Measurements from ENCODE around the gene EPS8L3. TPM values are rescaled to one million over a fixed set of nuclear protein-coding genes. Genes with fewer than 3 reads are reported as not detected.

EPS8L3 gene
- total and polyA plus RNA-seq, 2 of the 4 experiments (the other 2 are of a cell fraction), result not detected

GRCh38 chr1:109756848-109757521 is 6.7 kb downstream of the EPS8L3 start:
- no peak overlapping the region for H2BK15ac ChIP-seq (ENCODE audit: low read depth, low read length)
- no peak overlapping the region for H4K5ac ChIP-seq (ENCODE audit: low read depth, low read length)
- WGBS, 2 experiments (ENCODE audit: extremely low coverage in 2 of 2, insufficient read length in 1 of 2), result 71% methylated on average over 5 of the region's 7 CpGs; no CpG with 5 or more reads in 1 of the 2 experiments
- H3K4ac ChIP-seq (ENCODE audit: low read depth, low read length), result no peak overlapping the region; the same call in 1 of the 2 replicates
- no peak for DNase-seq
- in situ Hi-C loops (cut with MboI; ENCODE audit: low sequenced_read_pairs), result no loop called here
- H3K56ac ChIP-seq (ENCODE audit: extremely low read depth, insufficient read depth, low read length), result no peak overlapping the region
- H3K9me3 ChIP-seq (ENCODE audit: control insufficient read depth, insufficient read depth, low read length), result no peaks in the 10 kb centered on the region
- no peak overlapping the region for H2BK5ac ChIP-seq (ENCODE audit: low read depth, low read length, poor library complexity, severe bottlenecking)
- H3K27ac ChIP-seq (ENCODE audit: insufficient read depth, low read length), result no peak overlapping the region
- no peaks in the 10 kb centered on the region; the same call in 1 of the 2 replicates for H3K4me1 ChIP-seq (ENCODE audit: control insufficient read depth, insufficient read depth, low read length)
- H2AK5ac ChIP-seq (ENCODE audit: low read depth, low read length), result peak overlapping the region; percentile 43; the same call in 1 of the 2 replicates
- CTCF ChIA-PET, result no interaction called here
- ATAC-seq (ENCODE audit: low read depth), result no peak
- H4K91ac ChIP-seq (ENCODE audit: insufficient read depth, low read depth, low read length), result no peak overlapping the region
- intact Hi-C loops (cut with micrococcal nuclease), result no loop called here
- no peaks in the 10 kb centered on the region for H4K20me1 ChIP-seq (ENCODE audit: insufficient read depth, low read length)
- no peak overlapping the region for H3K4me2 ChIP-seq (ENCODE audit: low read depth, low read length)
- H3K36me3 ChIP-seq (ENCODE audit: control insufficient read depth, insufficient read depth, low read length), result no peaks in the 10 kb centered on the region
- H3K9ac ChIP-seq (ENCODE audit: low read depth, low read length), result no peak overlapping the region
- peaks cover 14% of the 10 kb centered on the region for H3K27me3 ChIP-seq (ENCODE audit: control insufficient read depth, insufficient read depth, low read length)
- H2BK20ac ChIP-seq (ENCODE audit: low read depth, low read length), result no peak overlapping the region
- no TSS peak for BruUV-seq (replicated peaks)
- POLR2A ChIA-PET (ENCODE audit: unreplicated experiment), result no interaction called here
- no peak overlapping the region for H2AK9ac ChIP-seq (replicated peaks; ENCODE audit: low read depth, low read length, poor library complexity)
- TF ChIP-seq USF2 (IDR thresholded peaks at IDR 0.05; ENCODE audit: low read depth, low read length), result no peak
- TF ChIP-seq CEBPB (IDR thresholded peaks at IDR 0.05; ENCODE audit: low read depth, low read length), result no peak
- no peak for TF ChIP-seq FOS (IDR thresholded peaks at IDR 0.05; ENCODE audit: low read depth, low read length)
- TF ChIP-seq RFX5 (IDR thresholded peaks at IDR 0.05; ENCODE audit: low read depth, low read length), result no peak
- no peak for TF ChIP-seq RAD21 (IDR thresholded peaks at IDR 0.05; ENCODE audit: low read length)
- TF ChIP-seq SMC3 (IDR thresholded peaks at IDR 0.05; ENCODE audit: low read depth, low read length), result no peak
- TF ChIP-seq MXI1 (IDR thresholded peaks at IDR 0.05; ENCODE audit: borderline replicate concordance, low read depth, low read length), result no peak
- no peak for TF ChIP-seq BHLHE40 (IDR thresholded peaks at IDR 0.05; ENCODE audit: low read depth, low read length)
- TF ChIP-seq ELK1 (IDR thresholded peaks at IDR 0.05; ENCODE audit: borderline replicate concordance, low read depth, low read length), result no peak
- TF ChIP-seq MAZ (IDR thresholded peaks at IDR 0.05; ENCODE audit: borderline replicate concordance, low read depth, low read length), result no peak
- TF ChIP-seq CHD1 (IDR thresholded peaks at IDR 0.05; ENCODE audit: low read depth, low read length), result no peak
- H4K8ac ChIP-seq (ENCODE audit: low read depth in 2 of 2, low read length in 2 of 2), result no peak overlapping the region
- H2BK120ac ChIP-seq (ENCODE audit: low read depth, low read length), result no peak overlapping the region
- H3K18ac ChIP-seq (ENCODE audit: low read depth, low read length), result no peak overlapping the region
- no peaks in the 10 kb centered on the region for H3K9me1 ChIP-seq (ENCODE audit: insufficient read depth, low read length)
- no peaks in the 10 kb centered on the region for H3K79me1 ChIP-seq (ENCODE audit: low read depth in 1 of 2, low read length in 2 of 2)
- dilution Hi-C loops (cut with HindIII; ENCODE audit: low sequenced_read_pairs, unreplicated experiment), result no loop called here
- no peak overlapping the region for H3K4me3 ChIP-seq (ENCODE audit: insufficient read depth, low read depth, low read length)
- H3K14ac ChIP-seq (replicated peaks; ENCODE audit: low read depth, low read length), result no peak overlapping the region
- H2AFZ ChIP-seq (replicated peaks; ENCODE audit: low read length, poor library complexity), result no peak overlapping the region
- H3K23ac ChIP-seq (ENCODE audit: low read depth, low read length), result no peak overlapping the region

Data from IMR-90 (cell line).